ENCODE results near the gene IL11.

DNA sequence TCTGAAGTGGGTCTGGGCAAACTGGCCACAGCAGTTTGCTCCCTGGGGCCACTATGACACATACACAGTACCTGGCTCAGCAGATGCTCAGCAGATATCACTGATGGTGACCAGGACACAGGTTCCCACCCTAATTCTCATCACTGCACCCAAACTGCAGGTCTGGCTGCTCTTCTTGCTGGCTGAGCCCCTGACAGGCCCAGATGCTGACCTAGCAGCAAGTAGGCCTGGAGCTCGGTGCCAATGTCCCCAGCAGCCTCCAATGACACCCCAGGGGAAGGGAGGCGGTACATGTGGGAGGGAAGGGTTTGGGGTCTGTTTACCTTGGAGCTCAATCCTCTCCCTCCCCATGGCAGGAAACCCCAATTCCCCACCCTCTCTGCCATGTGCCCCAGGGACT lies 32.2 kb upstream of the IL11 start:
- TF ChIP-seq, protein P1, sequence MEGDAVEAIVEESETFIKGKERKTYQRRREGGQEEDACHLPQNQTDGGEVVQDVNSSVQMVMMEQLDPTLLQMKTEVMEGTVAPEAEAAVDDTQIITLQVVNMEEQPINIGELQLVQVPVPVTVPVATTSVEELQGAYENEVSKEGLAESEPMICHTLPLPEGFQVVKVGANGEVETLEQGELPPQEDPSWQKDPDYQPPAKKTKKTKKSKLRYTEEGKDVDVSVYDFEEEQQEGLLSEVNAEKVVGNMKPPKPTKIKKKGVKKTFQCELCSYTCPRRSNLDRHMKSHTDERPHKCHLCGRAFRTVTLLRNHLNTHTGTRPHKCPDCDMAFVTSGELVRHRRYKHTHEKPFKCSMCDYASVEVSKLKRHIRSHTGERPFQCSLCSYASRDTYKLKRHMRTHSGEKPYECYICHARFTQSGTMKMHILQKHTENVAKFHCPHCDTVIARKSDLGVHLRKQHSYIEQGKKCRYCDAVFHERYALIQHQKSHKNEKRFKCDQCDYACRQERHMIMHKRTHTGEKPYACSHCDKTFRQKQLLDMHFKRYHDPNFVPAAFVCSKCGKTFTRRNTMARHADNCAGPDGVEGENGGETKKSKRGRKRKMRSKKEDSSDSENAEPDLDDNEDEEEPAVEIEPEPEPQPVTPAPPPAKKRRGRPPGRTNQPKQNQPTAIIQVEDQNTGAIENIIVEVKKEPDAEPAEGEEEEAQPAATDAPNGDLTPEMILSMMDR (IDR thresholded peaks at IDR 0.05; ENCODE audit: borderline replicate concordance, extremely low read depth, low read length, poor library complexity, severe bottlenecking) = no peak
- no peak for TF ChIP-seq EZH2 (IDR thresholded peaks at IDR 0.05; ENCODE audit: borderline replicate concordance, low read depth, low read length, severe bottlenecking)
